ENCODE measurements around the gene CCL4.

DNA sequence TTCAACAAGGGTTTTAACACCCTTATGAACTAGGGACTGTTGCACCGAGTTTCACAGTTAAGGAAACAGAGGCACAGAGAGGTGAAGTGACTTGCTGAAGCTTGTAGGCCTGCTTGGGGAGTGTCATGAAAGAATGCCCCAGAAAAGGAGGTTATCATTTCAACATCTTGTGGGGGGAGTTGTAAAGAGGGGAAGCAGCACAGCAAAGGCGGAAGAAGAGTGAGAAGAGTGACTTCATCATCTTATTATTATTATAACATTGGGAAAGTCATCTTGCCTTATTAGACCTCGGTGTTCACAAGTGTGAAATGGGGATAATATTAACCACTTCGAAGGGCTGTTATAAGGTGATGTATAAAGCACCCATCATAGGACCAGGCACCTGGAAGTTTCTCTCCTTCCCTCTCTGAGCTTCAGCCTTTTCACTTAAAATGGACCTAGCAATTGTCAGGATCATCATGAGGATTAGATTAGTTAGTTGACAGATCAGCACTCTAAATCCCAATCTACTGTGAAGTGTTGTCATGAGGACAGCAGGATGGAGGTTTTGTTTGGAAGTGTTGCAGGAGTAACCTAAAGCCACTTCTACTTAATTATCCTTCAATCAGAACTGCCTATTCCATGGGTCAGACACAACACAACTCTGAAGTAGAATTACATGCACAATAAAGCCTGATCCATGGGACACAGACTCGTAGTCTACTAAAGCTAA is 2.3 kb downstream of the CCL4 start:
- TF ChIP-seq, protein P1, sequence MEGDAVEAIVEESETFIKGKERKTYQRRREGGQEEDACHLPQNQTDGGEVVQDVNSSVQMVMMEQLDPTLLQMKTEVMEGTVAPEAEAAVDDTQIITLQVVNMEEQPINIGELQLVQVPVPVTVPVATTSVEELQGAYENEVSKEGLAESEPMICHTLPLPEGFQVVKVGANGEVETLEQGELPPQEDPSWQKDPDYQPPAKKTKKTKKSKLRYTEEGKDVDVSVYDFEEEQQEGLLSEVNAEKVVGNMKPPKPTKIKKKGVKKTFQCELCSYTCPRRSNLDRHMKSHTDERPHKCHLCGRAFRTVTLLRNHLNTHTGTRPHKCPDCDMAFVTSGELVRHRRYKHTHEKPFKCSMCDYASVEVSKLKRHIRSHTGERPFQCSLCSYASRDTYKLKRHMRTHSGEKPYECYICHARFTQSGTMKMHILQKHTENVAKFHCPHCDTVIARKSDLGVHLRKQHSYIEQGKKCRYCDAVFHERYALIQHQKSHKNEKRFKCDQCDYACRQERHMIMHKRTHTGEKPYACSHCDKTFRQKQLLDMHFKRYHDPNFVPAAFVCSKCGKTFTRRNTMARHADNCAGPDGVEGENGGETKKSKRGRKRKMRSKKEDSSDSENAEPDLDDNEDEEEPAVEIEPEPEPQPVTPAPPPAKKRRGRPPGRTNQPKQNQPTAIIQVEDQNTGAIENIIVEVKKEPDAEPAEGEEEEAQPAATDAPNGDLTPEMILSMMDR (conservative IDR thresholded peaks at IDR 0.05; ENCODE audit: low read length), result no peak
- no peak for TF ChIP-seq EZH2phosphoT487 (IDR thresholded peaks at IDR 0.05; ENCODE audit: borderline replicate concordance)
